Activated naive CD4-positive, alpha-beta T cell treated with anti-CD3 and anti-CD28 coated beads, Interleukin-2, amount 50 U/mL, for 72 hours (primary cell): ENCODE results near the gene CAMK1D. TPM values are rescaled to one million over a fixed set of nuclear protein-coding genes. Genes with fewer than 3 reads are reported as not detected.

Experiments used
- ATAC-seq, 2 donors: fragments of 150-1000 bp; cut with Tn5 transposase; 2 replicates each; pipeline ENCODE4 v1.10.0; 2021; ENCODE audit warnings: mild to moderate bottlenecking in 2 of 2, moderate library complexity in 2 of 2
- DNase-seq, 2 donors: peaks; one replicate each; pipeline ENCODE4 v3.0.0; 2021 to 2022; ENCODE audit warnings: low spot score in 2 of 2
- H3K27ac Mint-ChIP-seq, 2 donors: one replicate each; pipeline ENCODE4 v1.8.0; 2022; ENCODE audit warnings: mild to moderate bottlenecking in 2 of 2, mixed read lengths in 2 of 2
- H3K36me3 Mint-ChIP-seq, 2 donors: one replicate each; pipeline ENCODE4 v1.8.0; 2022; ENCODE audit warnings: mixed read lengths in 2 of 2
- H3K9me3 Mint-ChIP-seq, 2 donors: one replicate each; pipeline ENCODE4 v1.8.0; 2022; ENCODE audit warnings: mixed read lengths in 2 of 2
- total RNA-seq, 2 donors: library from RNA; stranded (reverse); gene quantifications; one replicate each; pipeline ENCODE4 v1.2.3, GENCODE V29; 2022

Gene CAMK1D
- total RNA-seq, 2 donors from 2014 or later, result 1.1 to 13.0 TPM

GRCh38 chr10:12670004-12670403, 320.7 kb downstream of the CAMK1D start:
- DNase-seq (no peak), ATAC-seq (no peak)
- Mint-ChIP-seq H3K27ac (no peak overlapping the region), H3K9me3 (no peaks in the 10 kb centered on the region), H3K36me3 (peaks cover 5 to 7% of the 10 kb centered on the region in 2 donors)

- DNase-seq (no peak), ATAC-seq (no peak)
- Mint-ChIP-seq H3K36me3 (peaks cover 2% of the 10 kb centered on the region in 2 donors), H3K27ac (no peak overlapping the region), H3K9me3 (no peaks in the 10 kb centered on the region)
Observed at GRCh38 chr10:12675186-12675585, 325.8 kb downstream of the CAMK1D start.

GRCh38 chr10:12679636-12680035, 330.3 kb downstream of the CAMK1D start:
- H3K36me3 Mint-ChIP-seq, result no peaks in the 10 kb centered on the region
- H3K9me3 Mint-ChIP-seq, result no peaks in the 10 kb centered on the region
- ATAC-seq (no peak), DNase-seq (no peak)
- H3K27ac Mint-ChIP-seq, result no peak overlapping the region

GRCh38 chr10:12681252-12681651, 331.9 kb downstream of the CAMK1D start:
- DNase-seq (no peak), ATAC-seq (no peak)
- Mint-ChIP-seq H3K9me3 (no peaks in the 10 kb centered on the region), H3K36me3 (no peaks in the 10 kb centered on the region), H3K27ac (no peak overlapping the region)

GRCh38 chr10:12684784-12685183, 335.4 kb downstream of the CAMK1D start:
- Mint-ChIP-seq H3K9me3 (no peaks in the 10 kb centered on the region), H3K27ac (no peak overlapping the region), H3K36me3 (no peaks in the 10 kb centered on the region)
- no peak for DNase-seq
- ATAC-seq, result no peak

GRCh38 chr10:12685261-12686058, 336.1 kb downstream of the CAMK1D start:
- ATAC-seq (peak in 1 of 2 donors; percentile 20), DNase-seq (no peak)
- Mint-ChIP-seq H3K27ac (peak overlapping the region in 1 of 2 donors; percentile 9), H3K36me3 (no peaks in the 10 kb centered on the region), H3K9me3 (no peaks in the 10 kb centered on the region)

GRCh38 chr10:12687996-12688395, 338.6 kb downstream of the CAMK1D start:
- Mint-ChIP-seq H3K27ac (no peak overlapping the region), H3K36me3 (no peaks in the 10 kb centered on the region), H3K9me3 (no peaks in the 10 kb centered on the region)
- ATAC-seq (no peak), DNase-seq (no peak)

- no peaks in the 10 kb centered on the region for H3K36me3 Mint-ChIP-seq
- ATAC-seq (no peak), DNase-seq (no peak)
- no peak overlapping the region for H3K27ac Mint-ChIP-seq
- no peaks in the 10 kb centered on the region for H3K9me3 Mint-ChIP-seq
Observed at GRCh38 chr10:12689893-12690292, 340.5 kb downstream of the CAMK1D start.

- H3K36me3 Mint-ChIP-seq, result no peaks in the 10 kb centered on the region
- peak in 1 of 2 donors; percentile 63 for ATAC-seq
- H3K27ac Mint-ChIP-seq, result peak overlapping the region in 1 of 2 donors; percentile 33
- H3K9me3 Mint-ChIP-seq, result no peaks in the 10 kb centered on the region
- DNase-seq, result no peak
Observed at GRCh38 chr10:12690525-12691126, 341.3 kb downstream of the CAMK1D start.

GRCh38 chr10:12691596-12691995, 342.2 kb downstream of the CAMK1D start:
- Mint-ChIP-seq H3K36me3 (no peaks in the 10 kb centered on the region), H3K27ac (no peak overlapping the region), H3K9me3 (no peaks in the 10 kb centered on the region)
- ATAC-seq, result no peak
- DNase-seq, result no peak

GRCh38 chr10:12697764-12698163, 348.4 kb downstream of the CAMK1D start:
- H3K27ac Mint-ChIP-seq, result no peak overlapping the region
- H3K9me3 Mint-ChIP-seq, result no peaks in the 10 kb centered on the region
- no peak for ATAC-seq
- no peak for DNase-seq
- peaks cover 0 to 20% of the 10 kb centered on the region in 2 donors for H3K36me3 Mint-ChIP-seq

- H3K36me3 Mint-ChIP-seq, result peaks cover 0 to 20% of the 10 kb centered on the region in 2 donors
- no peaks in the 10 kb centered on the region for H3K9me3 Mint-ChIP-seq
- H3K27ac Mint-ChIP-seq, result no peak overlapping the region
- no peak for DNase-seq
- ATAC-seq, result peak in 1 of 2 donors; percentile 69
Observed at GRCh38 chr10:12699258-12699700, 349.9 kb downstream of the CAMK1D start.

- no peak for DNase-seq
- Mint-ChIP-seq H3K36me3 (peaks cover 0 to 20% of the 10 kb centered on the region in 2 donors), H3K9me3 (no peaks in the 10 kb centered on the region), H3K27ac (no peak overlapping the region)
- no peak for ATAC-seq
Observed at GRCh38 chr10:12699781-12700556, 350.6 kb downstream of the CAMK1D start.

GRCh38 chr10:12700557-12700874, 351.2 kb downstream of the CAMK1D start:
- ATAC-seq (no peak), DNase-seq (no peak)
- H3K36me3 Mint-ChIP-seq, result peaks cover 0 to 20% of the 10 kb centered on the region in 2 donors
- H3K27ac Mint-ChIP-seq, result no peak overlapping the region
- no peaks in the 10 kb centered on the region for H3K9me3 Mint-ChIP-seq

- ATAC-seq (no peak), DNase-seq (no peak)
- peaks cover 0 to 20% of the 10 kb centered on the region in 2 donors for H3K36me3 Mint-ChIP-seq
- peak overlapping the region in 1 of 2 donors; percentile 43 for H3K27ac Mint-ChIP-seq
- no peaks in the 10 kb centered on the region for H3K9me3 Mint-ChIP-seq
Observed at GRCh38 chr10:12701696-12702095, 352.3 kb downstream of the CAMK1D start.

- no peak for DNase-seq
- H3K27ac Mint-ChIP-seq, result peak overlapping the region in 1 of 2 donors; percentile 43
Observed at GRCh38 chr10:12702215-12702770, 352.9 kb downstream of the CAMK1D start.

GRCh38 chr10:12703126-12703525, 353.8 kb downstream of the CAMK1D start:
- H3K9me3 Mint-ChIP-seq, result no peaks in the 10 kb centered on the region
- peaks cover 0 to 20% of the 10 kb centered on the region in 2 donors for H3K36me3 Mint-ChIP-seq
- DNase-seq (no peak), ATAC-seq (no peak)
- no peak overlapping the region for H3K27ac Mint-ChIP-seq

More at GRCh38 chr10:12702215-12702770, 352.9 kb downstream of the CAMK1D start:
- no peak for ATAC-seq
- H3K36me3 Mint-ChIP-seq, result peaks cover 0 to 20% of the 10 kb centered on the region in 2 donors
- H3K9me3 Mint-ChIP-seq, result no peaks in the 10 kb centered on the region
